Cardiac muscle cell (in vitro differentiated cells and primary cell): ENCODE measurements around the gene GPLD1. TPM values are rescaled to one million over a fixed set of nuclear protein-coding genes. Genes with fewer than 3 reads are reported as not detected.

Source experiments
- DNase-seq, 2 donors: peaks; one replicate each; pipeline versions ENCODE4 v3.0.0 to v3.0.0-alpha.2; 2010 to 2017; ENCODE audit warnings: low read depth in 1 of 2, low spot score in 1 of 2
- H3K27ac ChIP-seq: fragments of 200-600 bp; sonication (generic); 2 replicates; pipeline ENCODE4 v1.5.1; 2016
- H3K27me3 ChIP-seq: fragments of 200-600 bp; sonication (generic); 2 replicates; pipeline ENCODE4 v1.6.0; 2016; ENCODE audit warnings: control low read depth
- H3K36me3 ChIP-seq: fragments of 200-600 bp; sonication (generic); 2 replicates; pipeline ENCODE4 v1.5.1; 2016; ENCODE audit warnings: control low read depth
- H3K4me1 ChIP-seq: fragments of 200-600 bp; sonication (generic); 2 replicates; pipeline ENCODE4 v1.8.1; 2017; ENCODE audit warnings: low read depth, mild to moderate bottlenecking, mixed run types
- H3K4me3 ChIP-seq: fragments of 200-600 bp; sonication (generic); 2 replicates; pipeline ENCODE4 v1.5.1; 2016; ENCODE audit warnings: mild to moderate bottlenecking
- H3K9me3 ChIP-seq: fragments of 200-600 bp; sonication (generic); 2 replicates; pipeline ENCODE4 v1.5.1; 2017; ENCODE audit warnings: low read depth, mild to moderate bottlenecking, control low read depth
- polyA plus RNA-seq: library from polyadenylated mRNA; unstranded; fragments of >200 nt; fragmentation: Nextera tagmentation; extraction: Ambion mirVana; gene quantifications from 2 replicates; pipeline ENCODE4 v1.2.1, GENCODE V29; 2016
- total RNA-seq: library from RNA; depleted of rRNA; stranded (reverse); fragments of >200 nt; gene quantifications from 2 replicates; pipeline ENCODE4 v1.2.3, GENCODE V29; 2016
- TF ChIP-seq, protein P1 (sequence below): IDR thresholded peaks from 2 replicates; pipeline ENCODE4 v1.5.1; 2012; ENCODE audit warnings: low read depth, mild to moderate bottlenecking, low read length

Gene GPLD1
- total and polyA plus RNA-seq, 2 experiments from 2014 or later: 0.39 to 4.8 TPM

DNA sequence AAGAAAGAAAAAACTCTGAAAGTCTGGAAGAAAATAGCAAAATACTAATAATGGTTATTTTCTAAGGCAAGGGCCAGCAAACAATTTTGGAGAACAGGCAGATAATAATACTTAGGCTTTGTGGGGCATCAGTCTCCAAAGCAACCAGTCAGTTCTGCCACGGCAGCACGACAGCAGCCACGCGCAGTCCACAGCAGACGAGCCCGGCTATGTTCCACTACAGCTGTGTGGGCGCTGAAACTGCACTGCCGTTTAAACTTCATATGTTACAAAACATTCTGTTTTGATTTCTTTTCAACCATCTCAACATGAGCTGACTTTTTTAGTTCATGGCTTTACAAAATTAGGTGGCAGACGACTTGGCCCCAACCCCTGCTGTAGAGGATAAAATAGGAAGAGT is 56.8 kb downstream of the GPLD1 start:
- no peak for DNase-seq
- no peak overlapping the region for H3K4me3 ChIP-seq
- no peak overlapping the region for H3K27ac ChIP-seq
- TF ChIP-seq, protein P1, sequence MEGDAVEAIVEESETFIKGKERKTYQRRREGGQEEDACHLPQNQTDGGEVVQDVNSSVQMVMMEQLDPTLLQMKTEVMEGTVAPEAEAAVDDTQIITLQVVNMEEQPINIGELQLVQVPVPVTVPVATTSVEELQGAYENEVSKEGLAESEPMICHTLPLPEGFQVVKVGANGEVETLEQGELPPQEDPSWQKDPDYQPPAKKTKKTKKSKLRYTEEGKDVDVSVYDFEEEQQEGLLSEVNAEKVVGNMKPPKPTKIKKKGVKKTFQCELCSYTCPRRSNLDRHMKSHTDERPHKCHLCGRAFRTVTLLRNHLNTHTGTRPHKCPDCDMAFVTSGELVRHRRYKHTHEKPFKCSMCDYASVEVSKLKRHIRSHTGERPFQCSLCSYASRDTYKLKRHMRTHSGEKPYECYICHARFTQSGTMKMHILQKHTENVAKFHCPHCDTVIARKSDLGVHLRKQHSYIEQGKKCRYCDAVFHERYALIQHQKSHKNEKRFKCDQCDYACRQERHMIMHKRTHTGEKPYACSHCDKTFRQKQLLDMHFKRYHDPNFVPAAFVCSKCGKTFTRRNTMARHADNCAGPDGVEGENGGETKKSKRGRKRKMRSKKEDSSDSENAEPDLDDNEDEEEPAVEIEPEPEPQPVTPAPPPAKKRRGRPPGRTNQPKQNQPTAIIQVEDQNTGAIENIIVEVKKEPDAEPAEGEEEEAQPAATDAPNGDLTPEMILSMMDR: no peak
- no peaks in the 10 kb centered on the region for H3K9me3 ChIP-seq
- H3K4me1 ChIP-seq: no peaks in the 10 kb centered on the region
- H3K36me3 ChIP-seq: no peaks in the 10 kb centered on the region
- H3K27me3 ChIP-seq: no peaks in the 10 kb centered on the region

DNA sequence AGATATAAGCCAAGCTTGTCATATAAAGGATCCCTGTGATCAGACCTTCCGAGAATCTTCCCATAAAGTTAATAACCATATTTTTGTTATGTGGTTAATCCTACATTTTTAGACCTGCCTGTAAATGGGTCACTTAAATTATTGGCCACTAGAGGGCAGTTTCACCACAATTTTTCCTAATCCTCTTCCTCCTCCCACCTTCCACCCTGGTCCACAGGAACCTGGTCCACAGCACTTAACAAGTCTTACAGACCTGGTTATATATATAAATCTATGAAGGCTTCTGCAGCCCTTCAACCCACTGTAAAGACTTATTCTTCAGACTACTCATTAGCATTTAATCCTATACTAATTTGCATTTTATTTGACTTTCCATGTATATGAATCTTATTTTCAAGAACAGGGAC is 58.3 kb downstream of the GPLD1 start:
- no peaks in the 10 kb centered on the region for H3K27me3 ChIP-seq
- H3K27ac ChIP-seq: no peak overlapping the region
- DNase-seq: peak; percentile 54 to 61
- peaks cover 2% of the 10 kb centered on the region for H3K36me3 ChIP-seq
- H3K4me1 ChIP-seq: no peaks in the 10 kb centered on the region
- TF ChIP-seq, protein P1: peak; percentile 53
- H3K4me3 ChIP-seq: no peak overlapping the region
- H3K9me3 ChIP-seq: no peaks in the 10 kb centered on the region

DNA sequence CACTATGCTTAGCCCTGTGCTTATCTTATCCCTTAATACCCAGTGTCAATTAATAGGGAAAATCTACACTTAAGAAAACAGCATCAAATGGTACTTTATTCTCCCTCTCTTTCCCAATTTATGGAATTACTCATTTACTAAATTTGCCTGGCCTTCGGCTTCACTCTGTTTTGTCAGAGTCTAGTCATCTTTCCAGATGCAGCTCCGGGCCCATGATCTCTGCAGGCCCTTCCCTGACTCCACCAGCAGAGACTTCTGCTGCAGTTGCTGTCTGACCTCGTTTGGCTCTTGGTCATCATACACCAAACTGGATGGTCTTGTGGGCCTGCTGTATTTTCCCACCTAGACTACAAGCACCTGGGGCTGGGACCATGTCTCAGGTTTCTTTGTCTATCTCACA is 59.3 kb downstream of the GPLD1 start:
- TF ChIP-seq, protein P1: no peak
- H3K4me3 ChIP-seq: no peak overlapping the region

DNA sequence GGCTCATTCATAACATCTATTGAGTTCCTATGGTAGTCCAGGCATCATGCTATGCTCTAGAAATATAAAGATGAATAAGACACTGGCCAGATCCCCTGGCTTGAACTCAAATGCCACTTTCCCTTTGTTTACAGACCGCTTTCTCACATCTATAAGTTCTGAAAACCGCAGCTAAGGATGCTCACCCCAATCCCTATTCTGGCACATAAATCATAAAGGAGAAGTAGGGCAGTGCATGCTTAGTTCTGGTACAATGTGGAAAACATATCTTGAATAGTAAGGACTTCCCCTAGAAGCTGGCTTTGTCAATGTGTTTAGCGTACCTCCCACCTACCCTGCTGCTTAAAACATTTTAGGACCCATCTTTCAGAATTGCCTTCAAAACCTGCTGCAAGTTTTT is 60.2 kb downstream of the GPLD1 start:
- no peaks in the 10 kb centered on the region for H3K9me3 ChIP-seq

More for the DNA sequence above, 59.3 kb downstream of the GPLD1 start:
- H3K4me1 ChIP-seq: no peaks in the 10 kb centered on the region
- no peaks in the 10 kb centered on the region for H3K9me3 ChIP-seq
- peaks cover 11% of the 10 kb centered on the region for H3K36me3 ChIP-seq
- H3K27me3 ChIP-seq: no peaks in the 10 kb centered on the region
- DNase-seq: no peak
- H3K27ac ChIP-seq: no peak overlapping the region

DNA sequence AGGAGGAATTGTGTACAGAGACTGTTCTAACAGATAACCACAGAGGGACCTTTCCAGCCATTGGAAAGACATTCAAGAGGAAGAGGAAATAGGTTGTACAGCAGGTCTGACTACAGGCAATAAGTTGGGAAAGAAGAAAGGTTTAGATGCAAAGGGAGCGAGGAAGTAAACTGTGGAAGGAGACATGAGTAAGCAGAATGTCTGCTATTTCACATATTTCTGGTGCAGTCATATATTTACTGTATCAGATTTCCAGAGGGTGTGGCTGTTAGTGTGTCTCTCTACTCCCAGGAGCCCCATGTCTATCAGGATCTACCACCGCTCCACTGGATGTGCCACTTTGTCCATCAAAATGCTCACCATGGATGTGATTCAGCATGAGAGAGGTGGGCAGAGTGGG is 60.8 kb downstream of the GPLD1 start:
- H3K27me3 ChIP-seq: no peaks in the 10 kb centered on the region
- H3K4me1 ChIP-seq: no peaks in the 10 kb centered on the region
- H3K27ac ChIP-seq: no peak overlapping the region
- TF ChIP-seq, protein P1: no peak
- DNase-seq: no peak
- peaks cover 26% of the 10 kb centered on the region for H3K36me3 ChIP-seq
- no peaks in the 10 kb centered on the region for H3K9me3 ChIP-seq
- H3K4me3 ChIP-seq: no peak overlapping the region

More for the DNA sequence above, 60.2 kb downstream of the GPLD1 start:
- DNase-seq: no peak
- TF ChIP-seq, protein P1: no peak
- H3K36me3 ChIP-seq: peaks cover 21% of the 10 kb centered on the region
- no peaks in the 10 kb centered on the region for H3K4me1 ChIP-seq
- no peaks in the 10 kb centered on the region for H3K27me3 ChIP-seq
- no peak overlapping the region for H3K4me3 ChIP-seq
- no peak overlapping the region for H3K27ac ChIP-seq
